Endothelial cell of umbilical vein (primary cell): Measurements from ENCODE around the gene NUPR2.

Source experiments
- CTCF ChIP-seq, 2 donors: IDR thresholded peaks; 1 replicate in 1 of 2; 2 replicates in 1 of 2; pipeline ENCODE4 v1.5.1; 2011; ENCODE audit warnings: low read length in 2 of 2, mild to moderate bottlenecking in 2 of 2, moderate library complexity in 2 of 2, control low read depth in 1 of 2, inconsistent platforms in 1 of 2, low read depth in 1 of 2; ENCODE audit not compliant: insufficient read depth in 1 of 2; ENCODE audit errors: extremely low read depth in 1 of 2
- EZH2 ChIP-seq: IDR thresholded peaks from 2 replicates; pipeline ENCODE4 v1.6.1; 2012; ENCODE audit warnings: borderline replicate concordance, low read depth, mild to moderate bottlenecking, moderate library complexity, low read length, inconsistent platforms; ENCODE audit not compliant: severe bottlenecking
- GATA2 ChIP-seq: IDR thresholded peaks from 2 replicates; pipeline ENCODE4 v1.7.0; 2011; ENCODE audit warnings: low read depth, mild to moderate bottlenecking, moderate library complexity, mixed read lengths, low read length; ENCODE audit not compliant: insufficient read length, insufficient read depth
- POLR2A ChIP-seq: IDR thresholded peaks from 2 replicates; pipeline ENCODE4 v1.6.1; 2012; ENCODE audit warnings: low read depth, mild to moderate bottlenecking, control low read depth, low read length
- POLR2AphosphoS5 ChIP-seq: IDR thresholded peaks from 2 replicates; pipeline ENCODE4 v1.6.1; 2012; ENCODE audit warnings: low read depth, mild to moderate bottlenecking, control low read depth, low read length, moderate library complexity; ENCODE audit not compliant: insufficient read depth

- TF ChIP-seq CTCF (IDR thresholded peaks at IDR 0.05; ENCODE audit: extremely low read depth in 1 of 2, insufficient read depth in 1 of 2, low read depth in 1 of 2, low read length in 2 of 2) (peak; percentile 36 to 74), POLR2A (no peak), EZH2 (no peak), GATA2 (no peak), POLR2AphosphoS5 (no peak)
These were observed 23.3 kb downstream of the NUPR2 start, which contains the start of gene PHKG1 for GRCh38 chr7:56092789-56093531.
